Lung (tissue), 12 donors: ENCODE results near the gene SLC6A13. TPM values are rescaled to one million over a fixed set of nuclear protein-coding genes. Genes with fewer than 3 reads are reported as not detected.

Source experiments
- ATAC-seq: fragments of 200-7000 bp; cut with Tn5 transposase; one replicate; pipeline ENCODE4 v1.9.1; 2020; ENCODE audit warnings: moderate number of reproducible peaks; ENCODE audit not compliant: insufficient read depth, low FRiP score
- DNase-seq, 3 donors: peaks; one replicate each; pipeline ENCODE4 v3.0.0-alpha.2; 2013 to 2017
- H3K27ac ChIP-seq, 2 donors: one replicate each; pipeline ENCODE4 v1.5.1; 2013; ENCODE audit warnings: mild to moderate bottlenecking in 2 of 2, moderate library complexity in 2 of 2, control low read depth in 1 of 2, inconsistent platforms in 1 of 2, low read depth in 1 of 2, low read length in 1 of 2
- H3K27me3 ChIP-seq, 3 donors: one replicate each; pipeline ENCODE4 v1.5.1; 2013; ENCODE audit warnings: low read length in 2 of 3; ENCODE audit not compliant: control insufficient read depth in 3 of 3, insufficient read depth in 3 of 3
- H3K36me3 ChIP-seq, 4 donors: one replicate each; pipeline ENCODE4 v1.5.1; 2013; ENCODE audit warnings: low read length in 4 of 4, mild to moderate bottlenecking in 1 of 4, moderate library complexity in 1 of 4; ENCODE audit not compliant: control insufficient read depth in 4 of 4, insufficient read depth in 4 of 4
- H3K4me1 ChIP-seq, 5 donors: one replicate each; pipeline ENCODE4 v1.5.1; 2013; ENCODE audit warnings: low read length in 5 of 5, mild to moderate bottlenecking in 2 of 5, moderate library complexity in 1 of 5; ENCODE audit not compliant: control insufficient read depth in 5 of 5, insufficient read depth in 5 of 5
- H3K4me3 ChIP-seq: one replicate; pipeline ENCODE4 v1.5.1; 2013; ENCODE audit warnings: mild to moderate bottlenecking, control low read depth, moderate library complexity
- H3K9ac ChIP-seq, 2 donors: one replicate each; pipeline ENCODE4 v1.5.1; 2013; ENCODE audit warnings: low read length in 2 of 2, control low read depth in 1 of 2; ENCODE audit not compliant: insufficient read depth in 1 of 2
- H3K9me3 ChIP-seq, 4 donors: one replicate each; pipeline ENCODE4 v1.5.1; 2013; ENCODE audit warnings: low read length in 3 of 4, mild to moderate bottlenecking in 1 of 4, moderate library complexity in 1 of 4; ENCODE audit not compliant: control insufficient read depth in 4 of 4, insufficient read depth in 3 of 4
- CTCF ChIP-seq: IDR thresholded peaks from 2 replicates; pipeline ENCODE4 v1.5.1; 2012; ENCODE audit warnings: mild to moderate bottlenecking; ENCODE audit errors: control extremely low read depth, extremely low read depth
- WGBS, 2 donors: extraction: QIAGEN DNeasy Blood & Tissue Kit; methylation state at CpG; one replicate each; pipeline ENCODE4 v1.1.7; 2013; 5-methylcytosine and 5-hydroxymethylcytosine counted together
- polyA plus RNA-seq, 2 donors: library from polyadenylated mRNA; stranded (reverse); fragments of 200-250 nt; gene quantifications; one replicate each; pipeline ENCODE4 v1.2.1, GENCODE V29; 2013
- total RNA-seq, 2 donors: library from RNA; depleted of rRNA in 1 of 2; stranded (reverse); fragments of >200 nt in 1 of 2; gene quantifications; one replicate each; pipeline ENCODE4 v1.2.1, GENCODE V29; 2014 to 2021
- donor health status: control.
- donor health status: control.
- donor health status: Bipolar disorder and iron deficiency.
- donor health status: healthy.
- donor health status: DM: yes; HTN: yes; CAD: no.

SLC6A13 gene
- total and polyA plus RNA-seq, 4 donors, result 0.46 to 2.4 (median 1.0) TPM

GRCh38 chr12:230925-231671 lies 31.5 kb downstream of the SLC6A13 start:
- ATAC-seq, result no peak
- H3K27me3 ChIP-seq, result no peaks in the 10 kb centered on the region
- H3K4me1 ChIP-seq, result peaks cover 0 to 10% (median 0%) of the 10 kb centered on the region in 5 donors
- H3K9ac ChIP-seq, result no peak overlapping the region
- no peak for TF ChIP-seq CTCF
- peaks cover 0 to 5% (median 2%) of the 10 kb centered on the region in 4 donors for H3K9me3 ChIP-seq
- no peaks in the 10 kb centered on the region for H3K36me3 ChIP-seq
- 49 to 64% methylated on average over 14 of the region's 14 CpGs for WGBS, 2 donors
- H3K4me3 ChIP-seq, result no peak overlapping the region
- no peak for DNase-seq
- H3K27ac ChIP-seq, result no peak overlapping the region

GRCh38 chr12:229441-230191 lies 33.0 kb downstream of the SLC6A13 start:
- H3K4me3 ChIP-seq, result no peak overlapping the region
- WGBS, 2 donors, result 78 to 81% methylated on average over 26 of the region's 26 CpGs
- no peak overlapping the region for H3K9ac ChIP-seq
- DNase-seq (no peak), ATAC-seq (no peak)
- H3K4me1 ChIP-seq, result peaks cover 0 to 10% (median 0%) of the 10 kb centered on the region in 5 donors
- H3K27ac ChIP-seq, result no peak overlapping the region
- no peaks in the 10 kb centered on the region for H3K36me3 ChIP-seq
- H3K27me3 ChIP-seq, result no peaks in the 10 kb centered on the region
- TF ChIP-seq CTCF, result no peak
- no peaks in the 10 kb centered on the region for H3K9me3 ChIP-seq

GRCh38 chr12:228846-229200 lies 33.8 kb downstream of the SLC6A13 start:
- no peak for ATAC-seq
- Histone ChIP-seq H3K27ac (no peak overlapping the region), H3K4me1 (peaks cover 0 to 10% (median 0%) of the 10 kb centered on the region in 5 donors), H3K36me3 (no peaks in the 10 kb centered on the region), H3K4me3 (no peak overlapping the region), H3K9me3 (no peaks in the 10 kb centered on the region), H3K27me3 (no peaks in the 10 kb centered on the region), H3K9ac (no peak overlapping the region)
- no peak for TF ChIP-seq CTCF
- WGBS, 2 donors, result 81 to 85% methylated on average over 3 of the region's 3 CpGs
- no peak for DNase-seq
